NCI-H510A (cell line): ENCODE data around the gene CELF1.
A peak's percentile ranks its signal among the peaks of the same experiment; 100 is the strongest.

Experiments
- DNase-seq: peaks from one replicate; lab custom pipeline; 2025; lab: John Stamatoyannopoulos, UW

CELF1 gene

DNA sequence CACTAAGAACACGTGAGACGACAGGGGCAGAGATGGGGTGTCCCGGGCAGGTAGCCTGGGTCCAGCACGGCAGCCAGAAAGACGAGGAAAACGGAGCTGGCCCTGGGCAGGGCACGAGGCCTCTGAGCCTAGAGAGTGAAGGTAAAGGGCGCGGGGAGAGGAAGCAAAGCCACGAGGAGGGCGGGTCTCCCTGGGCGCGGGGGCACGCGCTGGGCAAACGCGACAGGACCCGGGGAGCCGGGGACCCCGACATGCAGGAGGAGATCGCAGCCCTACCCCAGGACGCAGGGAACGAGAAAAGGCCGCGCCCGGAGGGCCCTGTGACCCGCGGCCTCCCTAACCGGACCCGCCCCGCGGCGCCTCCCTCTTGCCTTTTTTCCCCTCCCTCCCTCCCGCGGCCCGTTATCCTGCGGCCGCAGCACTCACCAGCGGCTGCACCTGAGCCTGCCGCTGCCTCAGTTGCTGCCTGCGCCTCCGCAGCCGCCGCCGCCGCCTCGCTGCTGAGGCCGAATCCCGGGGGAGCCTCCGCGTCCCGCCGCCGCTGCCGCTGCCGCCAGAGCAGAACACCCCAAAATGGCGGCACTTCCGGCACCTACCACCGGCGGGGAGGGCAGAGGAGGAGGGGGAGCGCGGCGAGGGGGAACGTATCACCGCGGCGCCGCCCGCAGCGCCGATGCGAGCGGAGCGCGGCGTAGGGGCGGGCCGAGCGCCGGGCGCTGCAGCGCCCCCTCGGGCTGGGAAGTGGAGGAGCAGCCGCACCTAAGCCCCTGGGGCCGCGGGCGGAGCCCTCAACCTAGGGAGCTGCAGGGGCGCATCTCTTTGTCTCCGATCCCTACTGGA is at the start of gene CELF1:
Gene CELF1 (minus strand): TSS at position 567 of the 840 bp plus-strand sequence. CDS start 53,609 bp downstream, outside the sequence.
- DNase-seq, result peak; percentile 56

GRCh38 chr11:47599902-47600301 is 47.0 kb upstream of the CELF1 start:
- DNase-seq, result no peak

- no peak for DNase-seq
Observed at GRCh38 chr11:47595967-47596366, 43.0 kb upstream of the CELF1 start.

GRCh38 chr11:47595029-47595428 is 42.1 kb upstream of the CELF1 start:
- DNase-seq, result no peak

- no peak for DNase-seq
Observed at GRCh38 chr11:47593934-47594855, 41.3 kb upstream of the CELF1 start, which contains the start of gene C1QTNF4. Gene C1QTNF4, minus strand, starts transcription at chr11:47594411. Its CDS starts 3,601 bp downstream, at chr11:47590810.

- DNase-seq, result no peak
Observed at GRCh38 chr11:47593492-47593933, 40.6 kb upstream of the CELF1 start.

DNA sequence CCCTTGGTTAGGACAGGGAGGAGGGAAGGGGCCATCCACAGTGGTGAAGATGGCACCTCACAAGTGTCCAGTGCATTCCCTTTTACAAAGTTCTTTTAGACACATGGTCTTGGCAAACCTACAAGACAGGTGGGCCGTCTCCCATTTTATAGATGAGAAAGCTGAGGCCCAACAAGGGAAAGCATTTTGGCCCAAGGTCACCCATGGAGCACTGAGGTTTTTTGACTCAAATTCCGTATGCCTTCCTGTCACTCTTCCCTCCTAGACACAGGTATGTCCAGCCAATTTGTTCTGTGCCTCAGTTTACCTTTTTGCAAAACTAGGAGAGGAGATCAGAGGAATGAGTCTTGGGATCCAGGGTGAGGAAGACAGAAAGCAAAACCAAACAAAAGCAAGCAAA is 40.0 kb upstream of the CELF1 start:
- no peak for DNase-seq

DNA sequence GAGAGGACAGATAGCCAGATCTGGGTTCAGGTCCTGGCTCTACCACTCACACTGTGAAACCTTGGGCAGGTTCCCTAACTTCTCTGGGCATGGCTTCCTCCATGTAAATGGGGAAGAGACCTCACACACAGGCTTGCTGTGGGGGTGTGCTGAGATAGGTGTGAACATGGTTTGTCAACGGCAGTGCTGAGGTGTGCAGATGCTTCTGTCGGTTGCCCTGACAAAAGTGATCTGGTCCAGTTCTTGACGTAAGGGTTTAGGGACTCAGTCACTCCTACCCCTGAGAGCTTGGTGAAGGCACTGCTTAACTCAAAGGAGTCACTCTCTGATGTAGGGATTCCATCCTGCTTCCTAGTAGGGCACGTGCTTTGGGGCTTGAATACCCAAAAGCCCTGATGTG is 39.3 kb upstream of the CELF1 start:
- no peak for DNase-seq

DNA sequence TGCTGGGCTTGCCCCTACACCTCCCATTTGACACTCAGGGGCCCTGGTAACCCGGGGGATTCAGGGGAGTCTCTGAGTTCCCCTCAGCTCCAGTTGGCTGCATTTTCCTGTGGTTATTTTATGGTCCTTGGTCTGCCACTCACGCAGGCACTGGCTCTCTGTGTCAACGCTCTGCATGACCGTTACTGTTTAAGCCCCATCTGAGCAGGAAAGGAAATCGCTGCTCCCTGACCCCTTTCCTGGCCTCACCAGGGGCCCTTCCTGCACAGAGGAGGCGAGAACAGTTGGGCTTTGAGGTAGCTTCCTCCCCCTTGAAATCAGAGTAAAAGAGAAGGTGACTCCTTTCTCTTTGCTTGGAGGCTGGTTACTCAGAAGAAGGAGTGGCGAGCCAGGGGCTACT is 38.8 kb upstream of the CELF1 start:
- DNase-seq, result no peak

DNA sequence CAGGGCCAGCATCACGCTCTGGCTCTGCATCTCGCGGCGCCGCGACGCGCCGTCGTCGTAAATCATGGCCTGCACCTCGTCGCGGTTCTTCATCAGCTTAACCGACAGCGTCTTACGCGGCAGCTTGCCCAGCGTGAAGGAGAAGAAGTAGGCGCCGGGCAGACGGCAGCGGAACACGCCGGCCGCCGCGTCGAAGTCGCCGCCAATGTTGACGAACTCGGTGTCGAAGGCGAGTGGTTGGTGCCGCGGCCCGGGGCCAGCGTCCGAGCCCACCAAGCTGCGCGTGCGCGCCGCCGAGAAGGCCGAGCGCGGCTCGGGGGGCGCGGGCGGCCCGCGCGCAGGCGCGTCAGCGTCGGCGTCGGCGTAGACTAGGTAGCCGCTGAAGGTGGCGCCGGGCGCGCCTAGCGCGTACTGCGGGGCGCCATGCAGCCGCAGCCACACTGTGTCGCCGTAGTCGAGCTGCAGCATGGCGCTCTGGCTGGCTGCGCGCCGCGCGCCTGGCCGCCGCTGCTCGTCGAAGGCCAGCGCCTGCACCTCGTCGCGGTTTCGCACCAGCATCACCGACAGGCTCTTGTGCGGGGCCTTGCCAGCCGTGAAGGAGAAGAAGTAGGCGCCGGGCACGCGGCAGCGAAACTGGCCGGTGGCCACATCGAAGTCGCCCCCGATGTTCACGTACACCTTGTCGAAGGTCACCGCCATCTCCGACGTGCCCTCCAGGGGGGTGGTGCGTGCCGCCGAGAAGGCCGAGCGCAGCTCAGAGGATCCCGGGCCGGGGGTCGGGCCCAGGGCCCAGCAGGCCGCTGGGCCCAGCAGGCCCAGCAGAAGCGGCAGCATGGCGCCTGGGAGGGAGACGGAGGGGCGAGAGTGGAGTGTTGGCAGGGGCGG is 37.3 kb upstream of the CELF1 start:
- DNase-seq, result no peak

DNA sequence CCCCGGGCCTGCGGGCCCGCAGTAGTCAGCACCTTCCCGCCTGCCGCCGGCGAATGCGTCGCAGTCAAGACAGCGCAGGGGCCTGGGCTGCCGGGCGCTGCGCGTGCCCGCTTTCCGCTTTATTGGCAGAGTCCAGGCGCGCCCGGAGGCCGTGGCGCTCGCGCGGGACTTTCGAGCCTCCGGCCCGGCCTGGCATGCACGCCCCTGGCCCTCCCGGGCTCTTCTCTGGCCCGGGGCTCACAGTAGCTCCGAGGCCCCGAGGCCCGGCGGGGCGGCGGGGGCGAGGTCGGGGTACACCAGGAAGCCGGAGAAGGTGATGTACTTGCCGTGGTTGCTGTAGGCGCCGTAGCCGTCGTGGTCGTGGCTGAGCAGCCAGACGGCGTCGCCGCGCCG is 36.6 kb upstream of the CELF1 start:
- no peak for DNase-seq

DNA sequence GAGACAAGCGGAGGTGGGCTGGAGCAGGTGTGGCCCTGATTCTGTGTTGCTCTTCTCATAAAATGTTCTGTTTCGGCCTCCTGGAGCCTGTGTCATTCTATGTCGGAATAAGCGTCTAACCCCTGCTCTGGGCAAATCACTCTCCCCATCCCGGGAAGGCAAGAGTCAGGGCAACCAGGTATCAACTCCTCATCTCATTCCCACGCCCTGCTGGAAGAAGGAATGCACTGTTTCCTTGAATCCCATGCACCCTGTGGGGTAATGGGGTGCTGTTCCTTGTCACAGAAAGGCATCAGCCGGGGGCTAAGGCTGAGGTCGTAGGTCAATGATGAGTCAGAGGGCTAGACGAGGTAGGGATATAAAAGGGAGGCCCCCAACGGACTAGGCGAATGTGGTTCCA is 36.2 kb upstream of the CELF1 start:
- no peak for DNase-seq

- no peak for DNase-seq
Observed at GRCh38 chr11:47587723-47588326, 34.9 kb upstream of the CELF1 start.

DNA sequence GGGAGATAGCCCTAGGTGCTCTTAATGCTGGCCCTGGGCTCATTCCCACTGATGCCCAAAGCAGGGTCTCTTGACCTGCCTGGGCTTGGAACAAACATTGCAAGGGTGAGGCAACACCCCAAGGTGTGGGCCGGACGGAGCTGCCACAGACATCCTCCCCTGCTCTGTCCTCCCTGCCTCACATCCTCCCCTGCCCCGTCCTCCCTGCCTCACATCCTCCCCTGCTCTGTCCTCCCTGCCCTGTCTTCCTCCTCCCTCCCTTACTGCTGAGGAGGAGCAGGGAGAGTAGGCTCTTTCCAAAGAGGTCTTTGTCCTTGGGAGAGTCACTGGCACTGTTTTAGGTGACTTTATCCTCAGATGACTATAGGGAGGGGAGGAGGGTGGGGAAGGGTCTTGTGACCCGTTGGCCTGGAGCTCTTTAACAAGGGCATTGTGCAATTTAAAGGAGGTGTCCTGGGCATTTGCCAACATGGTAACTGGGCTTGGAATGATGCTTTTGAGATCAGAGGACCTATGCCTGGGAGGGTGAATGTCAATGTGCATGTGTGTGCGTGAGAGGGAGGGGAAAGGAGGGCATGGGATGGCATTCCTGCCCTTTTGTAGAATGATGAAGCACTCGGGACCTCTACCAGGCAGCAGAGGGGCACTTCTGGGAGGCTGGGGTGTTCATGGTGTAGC is 34.2 kb upstream of the CELF1 start:
- no peak for DNase-seq

DNA sequence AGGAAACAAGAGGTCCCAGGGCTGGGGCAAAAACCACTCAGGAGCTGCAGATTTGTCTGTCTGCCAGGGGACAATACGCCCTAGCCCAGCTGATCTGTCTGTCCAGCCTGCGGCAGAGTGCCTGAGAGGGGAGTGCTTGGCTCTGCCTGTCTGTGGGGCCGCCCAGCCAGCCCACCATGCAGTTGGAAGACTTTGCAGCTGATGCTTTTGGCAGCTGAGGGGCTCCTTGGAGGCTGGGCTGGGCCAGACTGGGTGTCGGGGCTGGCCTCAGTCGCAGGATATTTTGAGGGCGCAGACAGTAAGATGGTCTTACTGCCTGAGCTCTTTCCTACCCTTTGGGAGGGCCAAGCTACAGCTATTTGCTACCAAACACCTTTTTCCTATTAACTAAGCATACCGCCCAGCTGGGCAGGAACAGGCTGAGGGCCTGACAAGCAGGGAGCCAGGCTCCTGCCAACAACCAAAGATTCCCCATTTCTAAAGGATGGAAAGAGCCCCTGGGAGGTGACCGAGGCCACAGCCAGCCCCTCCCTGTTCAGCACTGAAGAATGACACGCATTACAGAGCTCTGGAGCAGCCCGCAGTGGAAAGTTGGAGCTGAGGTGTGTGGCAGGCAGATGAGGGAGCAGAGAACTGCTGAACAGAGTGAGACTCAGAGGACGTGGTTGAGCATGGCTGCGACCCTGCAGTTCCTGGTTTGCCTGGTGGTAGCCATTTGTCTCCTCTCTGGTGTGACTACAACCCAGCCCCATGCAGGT is 33.3 kb upstream of the CELF1 start, which contains the start of gene FAM180B:
Gene FAM180B (plus strand): TSS at position 581 of the 758 bp plus-strand sequence. CDS start 91 bp downstream, at position 672.
- no peak for DNase-seq

- DNase-seq, result no peak
Observed at GRCh38 chr11:47583844-47584243, 30.9 kb upstream of the CELF1 start.

GRCh38 chr11:47578524-47579494 is 25.9 kb upstream of the CELF1 start, which contains the start of the genes KBTBD4 and NDUFS3:
Gene KBTBD4, minus strand, starts transcription at chr11:47578970. Its CDS starts 19 bp downstream, at chr11:47578951.
Gene NDUFS3, plus strand, starts transcription at chr11:47579074. Its CDS starts 18 bp downstream, at chr11:47579092.
- DNase-seq, result peak; percentile 48

DNA sequence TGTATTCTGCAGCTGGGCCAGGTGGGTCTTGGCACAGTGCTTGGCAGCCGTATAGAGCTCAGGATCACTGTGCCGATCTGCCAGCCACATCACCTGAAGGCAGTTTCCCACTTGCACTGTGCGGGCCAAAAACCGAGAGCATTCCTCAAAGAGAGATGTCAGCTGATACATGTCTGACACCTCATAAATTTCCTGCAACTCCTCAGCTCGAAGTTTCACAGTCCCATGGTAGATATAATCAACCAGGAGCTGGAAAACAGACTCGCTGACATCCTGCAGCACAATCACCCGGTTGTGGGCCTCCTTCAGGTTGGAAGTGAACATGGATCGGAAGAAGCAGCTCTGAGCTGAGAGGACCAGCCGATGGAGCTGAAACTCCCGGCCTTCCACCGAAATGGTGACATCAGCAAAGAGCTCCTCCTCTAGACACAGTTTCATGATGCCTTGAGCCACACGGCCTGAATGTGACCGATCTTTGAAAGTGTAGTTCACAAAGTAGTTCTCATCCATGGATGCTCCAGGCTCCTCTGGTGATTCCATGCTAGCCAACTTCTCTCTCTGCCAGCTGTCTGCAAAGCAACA is 24.6 kb upstream of the CELF1 start:
- DNase-seq, result no peak
